KOPT-K1 (cell line): ENCODE data around the gene OAF.
"Not testable (repeated sequence)": the region's sequence is repeated elsewhere in the genome, so short reads cannot be mapped to it uniquely, and the experiment has no call there.

Source experiments
- H3K27ac ChIP-seq: fragments of 200-600 bp; sonication (generic); 2 replicates; pipeline ENCODE4 v1.5.1; 2016; ENCODE audit warnings: antibody characterized with exemption, mild to moderate bottlenecking, low read depth, low read length; ENCODE audit not compliant: poor library complexity, severe bottlenecking
- H3K36me3 ChIP-seq: fragments of 200-600 bp; sonication (generic); 2 replicates; pipeline ENCODE4 v1.5.1; 2017; ENCODE audit warnings: antibody characterized with exemption, mild to moderate bottlenecking, low read length, moderate library complexity; ENCODE audit not compliant: insufficient read depth
- H3K9me3 ChIP-seq: fragments of 200-600 bp; sonication (generic); 2 replicates; pipeline ENCODE4 v1.5.1; 2017; ENCODE audit warnings: antibody characterized with exemption, low read length, mild to moderate bottlenecking; ENCODE audit not compliant: insufficient read depth, poor library complexity, severe bottlenecking

Gene OAF

DNA sequence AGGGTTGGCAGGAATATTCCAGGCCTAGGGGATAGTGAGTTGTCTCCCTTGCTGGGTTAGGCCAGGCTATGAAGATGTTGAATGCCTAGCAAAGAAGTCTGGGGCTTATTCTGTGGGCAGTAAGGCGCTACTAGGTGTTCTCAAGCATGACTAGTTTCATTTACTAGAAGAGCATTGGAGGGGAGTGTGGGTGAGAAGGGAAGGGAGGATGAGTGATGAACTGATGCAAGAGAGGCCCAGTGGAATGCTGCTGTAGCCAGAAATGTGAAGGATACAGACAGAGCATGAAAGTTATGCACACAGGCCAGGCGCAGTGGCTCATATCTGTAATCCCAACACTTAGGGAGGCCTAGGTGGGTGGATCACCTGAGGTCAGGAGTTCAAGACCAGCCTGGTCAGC lies 62.6 kb downstream of the OAF start:
- Histone ChIP-seq H3K9me3 (no peaks in the 10 kb centered on the region), H3K27ac (no peak overlapping the region), H3K36me3 (no peaks in the 10 kb centered on the region)

DNA sequence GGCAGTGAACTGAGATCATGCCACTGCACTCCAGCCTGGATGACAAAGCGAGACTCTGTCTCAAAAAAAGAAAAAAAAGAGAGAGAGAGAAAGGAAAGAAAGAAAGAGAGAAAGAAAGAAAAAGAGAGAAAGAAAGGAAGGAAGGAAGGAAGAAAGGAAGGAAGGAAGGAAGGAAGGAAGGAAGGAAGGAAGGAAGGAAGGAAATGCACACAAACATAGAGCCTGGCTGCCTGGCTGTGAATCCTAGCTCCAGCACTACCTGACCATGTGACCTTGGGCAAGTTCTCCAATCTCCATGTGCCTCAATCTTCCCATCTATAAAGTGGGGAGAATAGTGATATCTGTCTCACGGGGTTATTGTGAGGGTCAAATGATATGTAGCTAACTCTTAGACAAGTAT lies 63.1 kb downstream of the OAF start:
- not testable (repeated sequence) for H3K9me3 ChIP-seq, H3K27ac ChIP-seq, H3K36me3 ChIP-seq

DNA sequence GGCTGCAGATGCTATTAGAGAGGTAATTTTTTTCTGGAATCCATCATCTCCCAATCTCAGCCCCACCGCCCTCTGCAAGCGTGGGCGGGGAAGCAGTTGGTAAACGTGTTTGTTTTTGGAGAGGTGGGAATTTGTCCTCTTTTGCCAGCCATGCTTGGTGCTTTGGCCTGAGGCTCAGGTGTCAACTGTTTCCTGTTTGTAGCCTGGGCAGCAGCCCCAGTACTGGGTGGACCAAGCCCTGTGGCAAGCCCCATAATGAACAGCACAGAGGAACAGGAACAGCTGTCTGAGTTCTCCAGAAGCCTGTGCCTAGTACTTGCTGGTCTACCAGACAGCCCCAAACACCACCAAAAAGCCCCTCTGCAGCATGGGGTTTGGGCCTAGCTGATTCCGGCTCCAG lies 68.7 kb downstream of the OAF start:
- no peaks in the 10 kb centered on the region for H3K9me3 ChIP-seq
- no peaks in the 10 kb centered on the region for H3K36me3 ChIP-seq
- H3K27ac ChIP-seq: no peak overlapping the region
